ENCODE results near the gene TAAR1.

GRCh38 chr6:132708002-132708401 lies 49.0 kb upstream of the TAAR1 start:
- TF ChIP-seq CTCF (IDR thresholded peaks at IDR 0.05) (no peak), POLR2A (IDR thresholded peaks at IDR 0.05) (no peak)
